Measurements from ENCODE around the gene PDXK.

DNA sequence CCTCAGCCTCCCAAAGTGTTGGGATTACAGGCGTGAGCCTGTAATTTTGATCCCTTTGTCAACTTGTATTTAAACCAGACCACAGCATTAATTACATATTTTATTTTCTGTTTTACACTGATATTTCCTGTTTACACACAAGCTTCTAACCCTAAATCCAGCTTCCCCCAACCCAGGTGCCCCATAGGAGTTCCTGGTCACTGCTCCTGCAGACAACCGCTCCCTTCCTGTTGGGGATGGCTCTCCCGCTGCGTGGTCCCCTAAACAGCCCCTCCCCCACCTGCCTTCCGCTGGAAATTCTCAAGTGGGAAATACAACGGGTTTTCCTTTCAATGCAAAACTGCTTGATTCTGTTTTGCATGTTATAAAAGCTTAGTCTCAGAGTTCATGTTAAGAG lies 53.5 kb downstream of the PDXK start:
- no peak for TF ChIP-seq ESRRG (CRISPR knock-in tag; IDR thresholded peaks at IDR 0.05)
- TF ChIP-seq, protein P1, sequence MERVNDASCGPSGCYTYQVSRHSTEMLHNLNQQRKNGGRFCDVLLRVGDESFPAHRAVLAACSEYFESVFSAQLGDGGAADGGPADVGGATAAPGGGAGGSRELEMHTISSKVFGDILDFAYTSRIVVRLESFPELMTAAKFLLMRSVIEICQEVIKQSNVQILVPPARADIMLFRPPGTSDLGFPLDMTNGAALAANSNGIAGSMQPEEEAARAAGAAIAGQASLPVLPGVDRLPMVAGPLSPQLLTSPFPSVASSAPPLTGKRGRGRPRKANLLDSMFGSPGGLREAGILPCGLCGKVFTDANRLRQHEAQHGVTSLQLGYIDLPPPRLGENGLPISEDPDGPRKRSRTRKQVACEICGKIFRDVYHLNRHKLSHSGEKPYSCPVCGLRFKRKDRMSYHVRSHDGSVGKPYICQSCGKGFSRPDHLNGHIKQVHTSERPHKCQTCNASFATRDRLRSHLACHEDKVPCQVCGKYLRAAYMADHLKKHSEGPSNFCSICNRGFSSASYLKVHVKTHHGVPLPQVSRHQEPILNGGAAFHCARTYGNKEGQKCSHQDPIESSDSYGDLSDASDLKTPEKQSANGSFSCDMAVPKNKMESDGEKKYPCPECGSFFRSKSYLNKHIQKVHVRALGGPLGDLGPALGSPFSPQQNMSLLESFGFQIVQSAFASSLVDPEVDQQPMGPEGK (CRISPR knock-in tag; IDR thresholded peaks at IDR 0.05; ENCODE audit: borderline replicate concordance): no peak
- TF ChIP-seq BACH2 (CRISPR knock-in tag; IDR thresholded peaks at IDR 0.05; ENCODE audit: borderline replicate concordance): no peak
- TF ChIP-seq ZNF565 (CRISPR knock-in tag; conservative IDR thresholded peaks at IDR 0.05; ENCODE audit: low read depth): no peak
- TF ChIP-seq ZNF8 (CRISPR knock-in tag; IDR thresholded peaks at IDR 0.05): no peak
- no peak for TF ChIP-seq ISL1 (CRISPR knock-in tag; IDR thresholded peaks at IDR 0.05)
- TF ChIP-seq POU6F1 (CRISPR knock-in tag; IDR thresholded peaks at IDR 0.05; ENCODE audit: borderline replicate concordance, low read depth): no peak
- TF ChIP-seq RARB (CRISPR knock-in tag; IDR thresholded peaks at IDR 0.05): no peak
- TF ChIP-seq, protein P2, sequence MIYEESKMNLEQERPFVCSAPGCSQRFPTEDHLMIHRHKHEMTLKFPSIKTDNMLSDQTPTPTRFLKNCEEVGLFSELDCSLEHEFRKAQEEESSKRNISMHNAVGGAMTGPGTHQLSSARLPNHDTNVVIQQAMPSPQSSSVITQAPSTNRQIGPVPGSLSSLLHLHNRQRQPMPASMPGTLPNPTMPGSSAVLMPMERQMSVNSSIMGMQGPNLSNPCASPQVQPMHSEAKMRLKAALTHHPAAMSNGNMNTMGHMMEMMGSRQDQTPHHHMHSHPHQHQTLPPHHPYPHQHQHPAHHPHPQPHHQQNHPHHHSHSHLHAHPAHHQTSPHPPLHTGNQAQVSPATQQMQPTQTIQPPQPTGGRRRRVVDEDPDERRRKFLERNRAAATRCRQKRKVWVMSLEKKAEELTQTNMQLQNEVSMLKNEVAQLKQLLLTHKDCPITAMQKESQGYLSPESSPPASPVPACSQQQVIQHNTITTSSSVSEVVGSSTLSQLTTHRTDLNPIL (CRISPR knock-in tag; IDR thresholded peaks at IDR 0.05; ENCODE audit: low read depth): no peak
- TF ChIP-seq, protein P3, sequence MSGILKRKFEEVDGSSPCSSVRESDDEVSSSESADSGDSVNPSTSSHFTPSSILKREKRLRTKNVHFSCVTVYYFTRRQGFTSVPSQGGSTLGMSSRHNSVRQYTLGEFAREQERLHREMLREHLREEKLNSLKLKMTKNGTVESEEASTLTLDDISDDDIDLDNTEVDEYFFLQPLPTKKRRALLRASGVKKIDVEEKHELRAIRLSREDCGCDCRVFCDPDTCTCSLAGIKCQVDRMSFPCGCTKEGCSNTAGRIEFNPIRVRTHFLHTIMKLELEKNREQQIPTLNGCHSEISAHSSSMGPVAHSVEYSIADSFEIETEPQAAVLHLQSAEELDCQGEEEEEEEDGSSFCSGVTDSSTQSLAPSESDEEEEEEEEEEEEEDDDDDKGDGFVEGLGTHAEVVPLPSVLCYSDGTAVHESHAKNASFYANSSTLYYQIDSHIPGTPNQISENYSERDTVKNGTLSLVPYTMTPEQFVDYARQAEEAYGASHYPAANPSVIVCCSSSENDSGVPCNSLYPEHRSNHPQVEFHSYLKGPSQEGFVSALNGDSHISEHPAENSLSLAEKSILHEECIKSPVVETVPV (CRISPR knock-in tag; IDR thresholded peaks at IDR 0.05): no peak
- TF ChIP-seq, protein P4, sequence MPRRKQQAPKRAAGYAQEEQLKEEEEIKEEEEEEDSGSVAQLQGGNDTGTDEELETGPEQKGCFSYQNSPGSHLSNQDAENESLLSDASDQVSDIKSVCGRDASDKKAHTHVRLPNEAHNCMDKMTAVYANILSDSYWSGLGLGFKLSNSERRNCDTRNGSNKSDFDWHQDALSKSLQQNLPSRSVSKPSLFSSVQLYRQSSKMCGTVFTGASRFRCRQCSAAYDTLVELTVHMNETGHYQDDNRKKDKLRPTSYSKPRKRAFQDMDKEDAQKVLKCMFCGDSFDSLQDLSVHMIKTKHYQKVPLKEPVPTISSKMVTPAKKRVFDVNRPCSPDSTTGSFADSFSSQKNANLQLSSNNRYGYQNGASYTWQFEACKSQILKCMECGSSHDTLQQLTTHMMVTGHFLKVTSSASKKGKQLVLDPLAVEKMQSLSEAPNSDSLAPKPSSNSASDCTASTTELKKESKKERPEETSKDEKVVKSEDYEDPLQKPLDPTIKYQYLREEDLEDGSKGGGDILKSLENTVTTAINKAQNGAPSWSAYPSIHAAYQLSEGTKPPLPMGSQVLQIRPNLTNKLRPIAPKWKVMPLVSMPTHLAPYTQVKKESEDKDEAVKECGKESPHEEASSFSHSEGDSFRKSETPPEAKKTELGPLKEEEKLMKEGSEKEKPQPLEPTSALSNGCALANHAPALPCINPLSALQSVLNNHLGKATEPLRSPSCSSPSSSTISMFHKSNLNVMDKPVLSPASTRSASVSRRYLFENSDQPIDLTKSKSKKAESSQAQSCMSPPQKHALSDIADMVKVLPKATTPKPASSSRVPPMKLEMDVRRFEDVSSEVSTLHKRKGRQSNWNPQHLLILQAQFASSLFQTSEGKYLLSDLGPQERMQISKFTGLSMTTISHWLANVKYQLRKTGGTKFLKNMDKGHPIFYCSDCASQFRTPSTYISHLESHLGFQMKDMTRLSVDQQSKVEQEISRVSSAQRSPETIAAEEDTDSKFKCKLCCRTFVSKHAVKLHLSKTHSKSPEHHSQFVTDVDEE (CRISPR knock-in tag; IDR thresholded peaks at IDR 0.05): no peak

Data from SK-N-SH treated with all-trans-retinoic acid at 6 μM for 48 hours (cell line).